ENCODE data around the gene TIE1.

The TIE1 gene

DNA sequence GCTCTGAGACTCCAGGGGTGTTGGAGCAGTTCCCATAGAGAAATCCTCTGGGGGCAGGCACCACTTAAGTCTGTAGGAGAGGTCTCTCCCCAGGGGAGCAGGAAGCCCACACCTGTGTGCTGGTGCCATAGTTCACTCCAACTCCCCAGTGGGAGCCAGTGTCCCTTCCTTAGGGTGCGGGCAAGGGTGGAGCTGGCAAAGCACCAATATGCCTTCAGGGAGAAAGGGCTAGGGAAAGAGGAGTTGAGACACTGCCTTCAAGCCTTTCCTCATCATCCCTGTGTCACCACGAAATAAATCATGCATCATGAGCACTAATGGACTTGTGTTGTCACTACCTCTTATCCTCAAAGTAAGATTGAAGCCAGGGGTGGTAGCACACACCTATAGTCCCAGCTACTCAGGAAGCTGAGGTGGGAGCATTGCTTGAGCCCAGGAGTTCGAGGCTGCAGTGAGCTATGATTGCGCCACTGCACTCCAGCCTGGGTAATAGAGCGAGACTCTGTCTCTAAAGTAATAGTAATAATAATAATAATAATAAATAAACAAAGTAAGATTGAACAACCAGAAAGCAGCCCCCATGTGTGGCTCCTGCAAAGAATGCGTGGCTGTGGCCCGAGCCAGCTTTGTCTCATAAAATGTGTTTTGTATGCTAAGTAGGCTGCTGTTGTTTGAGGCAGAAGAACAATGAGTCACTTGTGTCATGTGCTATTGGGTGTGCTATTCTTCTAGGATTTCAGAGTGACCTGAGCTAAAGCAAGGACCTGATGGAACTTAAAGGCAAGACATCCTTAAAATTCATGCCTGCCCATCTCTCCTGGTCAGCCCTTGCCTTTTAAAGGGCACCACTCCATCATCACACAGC lies 6.7 kb upstream of the TIE1 start:
- peak; percentile 54 for DNase-seq

DNA sequence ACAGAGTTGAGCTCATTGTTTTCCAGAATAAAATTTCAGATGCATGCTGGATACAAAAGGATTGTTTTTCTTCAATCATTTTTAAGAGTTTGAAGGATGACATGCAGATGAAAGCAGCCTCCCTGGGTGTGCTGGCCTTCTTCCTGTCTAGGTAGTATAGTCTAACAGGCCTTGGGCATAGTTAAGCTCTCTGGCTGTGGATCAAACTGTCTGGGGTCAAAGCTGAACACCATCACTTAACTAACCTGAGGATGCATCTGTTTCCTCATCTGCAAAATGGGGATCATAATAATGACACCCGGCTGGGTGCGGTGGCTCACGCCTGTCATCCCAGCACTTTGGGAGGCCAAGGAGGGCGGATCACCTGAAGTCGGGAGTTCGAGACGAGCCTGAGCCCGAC lies 6.0 kb upstream of the TIE1 start:
- no peak for DNase-seq

DNA sequence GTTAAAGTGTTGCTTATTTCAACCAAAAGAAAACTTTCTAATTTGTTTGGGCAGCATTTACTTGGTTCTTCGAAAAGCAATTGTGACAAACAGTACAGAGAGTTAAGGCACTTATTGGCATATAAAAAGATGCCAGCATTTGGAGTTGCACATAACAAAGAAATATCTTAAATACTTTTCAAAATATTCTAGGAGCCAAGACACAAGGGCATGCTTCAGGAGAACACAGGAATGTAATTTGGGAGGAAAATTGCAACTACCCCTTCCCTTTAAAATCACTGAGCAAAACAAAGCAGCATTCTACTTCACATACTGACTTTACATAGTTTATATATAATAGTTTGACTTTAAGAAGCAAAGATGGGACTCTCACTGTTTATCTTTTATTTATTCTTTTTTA lies 4.6 kb upstream of the TIE1 start:
- DNase-seq = no peak

DNA sequence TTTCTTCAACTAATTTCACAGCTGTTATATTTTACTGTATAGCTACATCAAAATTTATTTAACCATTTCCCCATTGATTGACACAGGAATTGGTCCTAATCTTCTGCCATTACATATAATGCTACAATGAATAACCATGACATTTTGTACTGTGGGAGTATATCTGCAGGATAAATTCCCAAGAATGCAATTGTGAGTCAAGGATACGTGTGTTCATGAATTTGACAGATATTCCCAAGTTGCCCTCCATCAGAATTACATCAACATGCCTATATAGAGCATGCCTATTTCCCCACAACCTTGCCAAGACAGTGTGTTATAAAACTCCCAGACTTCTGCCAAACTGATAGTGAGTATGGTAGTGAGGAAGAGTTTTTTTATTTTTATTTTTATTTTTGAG lies 2.7 kb upstream of the TIE1 start:
- no peak for DNase-seq

DNA sequence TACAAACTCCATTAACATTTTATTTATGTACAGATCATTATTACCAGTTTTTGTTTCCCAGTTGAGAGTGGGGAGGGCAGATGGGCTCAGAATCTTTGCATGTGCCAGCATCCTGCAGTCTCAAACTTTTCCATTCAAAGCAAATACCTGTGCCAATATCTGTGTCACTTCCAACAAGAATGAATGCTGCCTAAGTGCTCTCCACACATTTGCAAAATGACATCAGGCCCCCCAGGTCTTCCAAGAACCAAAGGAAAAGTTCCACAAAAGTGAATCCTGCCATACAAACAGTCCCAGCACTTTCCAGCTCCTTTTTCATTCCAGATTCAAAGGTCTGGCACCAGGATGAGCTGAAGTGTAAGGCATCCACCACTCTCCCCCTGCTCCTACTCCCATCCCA lies 1.7 kb upstream of the TIE1 start:
- DNase-seq = no peak

DNA sequence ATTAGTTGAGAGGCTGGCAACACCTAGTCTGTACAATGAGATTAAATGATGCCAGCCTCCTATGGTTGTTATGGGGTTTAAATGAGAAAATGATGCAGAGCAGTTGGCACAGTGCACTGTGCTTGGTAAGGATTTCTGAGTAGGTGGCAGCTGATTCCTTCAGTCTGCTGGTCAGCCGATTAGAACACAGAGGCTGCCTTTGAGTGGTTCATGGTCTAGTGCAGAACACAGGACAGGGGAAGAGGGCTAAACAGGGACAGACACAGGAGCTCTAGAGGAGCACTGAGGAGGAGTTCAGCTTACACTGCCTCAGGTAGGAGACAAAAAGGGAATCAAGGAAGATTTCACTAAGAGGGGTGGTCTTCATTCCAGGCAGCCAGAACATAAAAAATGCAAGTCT lies 1.4 kb downstream of the TIE1 start:
- DNase-seq = no peak

DNA sequence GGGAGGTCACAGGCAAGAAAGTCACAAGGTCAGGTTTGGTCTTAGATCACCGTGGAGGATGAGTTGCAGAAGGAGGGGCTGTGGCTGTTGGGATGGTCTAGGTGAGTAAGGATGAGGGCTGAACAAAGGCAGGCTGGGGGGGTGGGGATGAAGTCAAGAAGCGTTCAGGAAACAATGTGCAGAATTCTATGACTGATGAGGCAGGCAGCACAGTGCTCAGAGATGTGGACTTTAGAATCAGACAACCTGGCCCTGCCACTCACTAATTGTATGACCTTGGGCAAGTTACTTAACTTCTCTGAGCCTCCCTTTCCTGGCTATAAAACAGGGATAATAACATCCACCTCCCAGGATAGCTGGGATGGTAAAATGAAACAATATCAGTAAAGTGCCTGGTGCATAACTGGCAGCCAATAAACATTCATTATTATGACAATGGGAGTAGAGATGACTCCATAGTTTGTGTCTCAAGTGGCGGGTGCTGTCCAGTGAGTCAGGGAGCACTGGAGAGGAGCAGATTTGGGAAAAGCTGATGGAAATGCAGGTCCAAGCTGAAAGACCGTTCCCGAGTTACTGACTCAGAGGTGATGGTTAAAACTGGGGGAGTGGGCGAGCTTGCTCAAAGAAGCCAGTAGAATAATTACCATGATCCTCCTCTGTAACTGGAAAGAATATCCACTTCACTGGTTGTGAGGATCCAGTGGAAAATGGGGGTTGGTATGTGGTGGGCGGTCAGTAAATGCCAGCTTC lies 2.1 kb downstream of the TIE1 start:
- no peak for DNase-seq

DNA sequence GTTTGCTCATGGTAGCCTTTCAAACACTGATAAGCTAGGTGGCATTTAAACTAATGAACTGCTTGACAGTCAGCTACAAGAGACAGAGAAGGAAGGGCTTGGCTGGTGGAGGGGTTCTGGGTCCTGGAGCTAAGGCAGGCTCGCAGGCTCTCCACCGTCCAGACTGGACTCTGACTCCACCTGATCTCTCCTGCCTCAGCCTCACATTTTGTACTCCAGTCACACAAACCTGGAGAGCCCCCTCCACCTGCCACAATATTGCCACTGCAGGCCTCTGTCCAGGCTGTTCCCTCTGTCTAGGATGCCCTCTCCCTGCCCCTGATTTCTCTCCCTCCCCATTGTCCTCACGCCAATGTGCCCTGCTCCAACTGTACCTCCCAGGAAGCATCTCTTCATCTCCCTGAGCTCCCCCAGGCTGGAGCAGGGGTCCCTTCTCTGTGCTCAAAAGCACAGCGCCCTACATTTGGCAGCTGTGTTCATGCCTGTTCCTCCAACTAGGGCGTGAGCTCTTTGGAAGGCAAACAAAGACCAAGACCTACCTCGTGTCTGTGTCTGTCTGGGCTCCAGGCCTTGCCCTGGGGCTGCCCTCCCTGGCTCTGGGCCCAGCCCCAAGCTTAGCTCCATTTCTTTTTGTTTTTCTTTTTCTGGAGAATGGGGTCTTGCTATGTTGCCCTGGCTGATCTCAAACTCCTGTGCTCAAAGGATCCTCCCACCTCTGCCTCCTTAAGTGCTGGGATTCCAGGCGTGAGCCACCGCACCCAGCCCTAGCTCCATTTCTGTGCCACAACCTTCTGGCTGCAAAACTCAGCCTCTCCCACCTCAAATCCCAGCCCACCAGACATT lies 2.9 kb downstream of the TIE1 start:
- DNase-seq = no peak

DNA sequence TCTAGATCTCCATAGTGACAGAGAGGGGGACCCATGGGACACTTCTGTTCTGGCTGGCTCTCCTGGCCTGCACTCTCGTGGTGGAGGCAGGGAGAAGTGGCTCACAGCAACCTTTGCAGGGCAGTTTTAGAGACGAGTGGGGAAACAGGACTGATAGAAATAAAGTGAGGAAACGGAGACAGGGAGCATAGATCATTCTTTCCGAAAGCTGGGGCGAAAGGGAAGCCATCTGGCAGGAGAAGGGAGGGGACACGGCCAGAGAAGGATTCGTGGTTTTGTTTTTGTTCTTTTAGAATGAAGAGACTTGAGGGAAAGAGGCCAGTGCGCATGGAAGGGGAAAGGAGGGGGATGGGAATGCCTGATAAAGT lies 3.5 kb downstream of the TIE1 start:
- DNase-seq = no peak

DNA sequence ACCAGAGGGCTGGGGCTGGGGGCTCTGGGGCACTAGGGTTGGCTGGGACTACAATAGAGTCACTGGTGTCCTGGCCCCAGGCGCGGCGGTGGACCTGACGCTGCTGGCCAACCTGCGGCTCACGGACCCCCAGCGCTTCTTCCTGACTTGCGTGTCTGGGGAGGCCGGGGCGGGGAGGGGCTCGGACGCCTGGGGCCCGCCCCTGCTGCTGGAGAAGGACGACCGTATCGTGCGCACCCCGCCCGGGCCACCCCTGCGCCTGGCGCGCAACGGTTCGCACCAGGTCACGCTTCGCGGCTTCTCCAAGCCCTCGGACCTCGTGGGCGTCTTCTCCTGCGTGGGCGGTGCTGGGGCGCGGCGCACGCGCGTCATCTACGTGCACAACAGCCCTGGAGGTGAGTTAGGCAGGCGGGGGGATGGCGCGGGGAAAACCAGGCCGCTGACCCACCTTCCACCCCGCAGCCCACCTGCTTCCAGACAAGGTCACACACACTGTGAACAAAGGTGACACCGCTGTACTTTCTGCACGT lies 4.1 kb downstream of the TIE1 start:
- no peak for DNase-seq

DNA sequence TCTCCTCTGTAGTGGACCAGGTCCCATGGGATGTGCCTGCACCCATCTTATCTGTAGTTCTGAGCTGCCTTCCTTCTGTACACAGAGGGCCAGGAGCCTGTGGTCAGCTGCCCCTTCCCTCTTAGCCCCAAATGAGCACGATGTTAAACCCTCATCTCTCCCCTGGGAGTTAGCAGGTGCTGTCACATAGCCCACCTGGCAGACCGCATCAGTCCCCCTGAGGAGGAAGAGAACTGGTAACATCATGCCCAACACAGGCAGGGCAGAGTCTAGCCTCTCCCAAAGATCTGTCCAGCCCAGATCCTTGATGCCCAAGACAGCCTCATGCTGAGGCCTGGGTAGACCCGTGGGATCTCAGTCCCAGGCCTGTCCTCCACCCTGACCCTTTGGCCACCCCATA lies 4.7 kb downstream of the TIE1 start:
- no peak for DNase-seq

DNA sequence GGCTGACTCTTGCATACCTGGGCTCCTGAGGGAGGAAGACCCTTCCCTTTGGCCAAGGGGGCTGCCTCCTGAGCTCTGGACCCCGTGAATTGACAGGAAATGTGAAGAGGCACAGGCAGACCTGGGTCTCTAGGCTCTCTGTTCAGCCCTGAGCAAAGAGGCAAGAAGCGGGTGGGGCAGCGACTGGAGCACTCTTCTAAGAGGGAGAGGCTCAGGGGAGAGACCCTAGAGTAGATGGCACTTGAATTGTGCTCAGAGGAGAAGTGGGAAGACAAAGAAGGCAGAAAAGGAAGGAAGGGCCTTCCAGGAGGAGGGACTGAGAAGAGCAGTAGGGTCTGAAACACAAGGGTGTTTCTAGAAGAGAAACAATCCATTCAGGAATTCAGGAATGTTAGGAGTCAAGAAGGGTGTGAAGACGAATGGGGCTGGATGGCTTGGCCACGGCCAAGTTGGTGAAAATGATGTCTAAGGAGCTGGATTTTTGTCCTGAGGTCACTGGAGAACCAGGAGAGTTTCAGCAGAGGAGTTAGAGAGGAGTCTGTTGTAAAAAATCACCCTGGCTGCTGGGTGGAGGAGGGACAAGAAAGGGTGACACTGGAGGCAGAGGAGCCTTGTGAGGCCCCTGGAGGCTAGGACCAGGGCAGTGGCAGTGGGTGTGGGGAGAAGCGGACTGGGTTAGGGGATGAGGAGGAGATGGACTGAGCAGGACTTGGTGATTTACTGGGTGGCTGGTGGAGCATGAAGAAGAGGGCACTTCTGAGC lies 5.3 kb downstream of the TIE1 start:
- DNase-seq = no peak

DNA sequence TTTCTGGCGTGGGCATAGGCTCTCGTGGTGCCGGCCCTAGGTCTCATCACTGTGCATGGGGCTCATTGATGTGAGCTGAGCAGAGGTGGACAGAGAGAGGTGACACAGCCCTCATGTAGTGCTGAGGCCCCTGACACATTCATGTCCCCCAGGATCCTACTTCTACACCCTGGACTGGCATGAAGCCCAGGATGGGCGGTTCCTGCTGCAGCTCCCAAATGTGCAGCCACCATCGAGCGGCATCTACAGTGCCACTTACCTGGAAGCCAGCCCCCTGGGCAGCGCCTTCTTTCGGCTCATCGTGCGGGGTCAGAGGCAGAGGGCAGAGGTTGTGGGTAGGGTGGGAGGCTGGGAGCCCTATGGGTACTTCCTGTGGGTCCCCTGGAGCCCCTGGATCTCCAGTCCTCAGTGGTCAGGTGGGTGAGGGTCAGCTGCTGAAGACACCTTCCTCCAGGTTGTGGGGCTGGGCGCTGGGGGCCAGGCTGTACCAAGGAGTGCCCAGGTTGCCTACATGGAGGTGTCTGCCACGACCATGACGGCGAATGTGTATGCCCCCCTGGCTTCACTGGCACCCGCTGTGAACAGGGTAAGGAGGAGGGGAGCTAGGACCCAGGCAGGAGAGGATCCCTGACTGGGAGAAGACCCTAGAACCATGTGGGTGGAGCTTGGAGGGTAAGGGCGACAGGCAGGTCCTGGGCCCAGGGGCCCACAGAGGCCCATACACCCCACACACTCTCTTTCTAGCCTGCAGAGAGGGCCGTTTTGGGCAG lies 6.1 kb downstream of the TIE1 start:
- DNase-seq = no peak

DNA sequence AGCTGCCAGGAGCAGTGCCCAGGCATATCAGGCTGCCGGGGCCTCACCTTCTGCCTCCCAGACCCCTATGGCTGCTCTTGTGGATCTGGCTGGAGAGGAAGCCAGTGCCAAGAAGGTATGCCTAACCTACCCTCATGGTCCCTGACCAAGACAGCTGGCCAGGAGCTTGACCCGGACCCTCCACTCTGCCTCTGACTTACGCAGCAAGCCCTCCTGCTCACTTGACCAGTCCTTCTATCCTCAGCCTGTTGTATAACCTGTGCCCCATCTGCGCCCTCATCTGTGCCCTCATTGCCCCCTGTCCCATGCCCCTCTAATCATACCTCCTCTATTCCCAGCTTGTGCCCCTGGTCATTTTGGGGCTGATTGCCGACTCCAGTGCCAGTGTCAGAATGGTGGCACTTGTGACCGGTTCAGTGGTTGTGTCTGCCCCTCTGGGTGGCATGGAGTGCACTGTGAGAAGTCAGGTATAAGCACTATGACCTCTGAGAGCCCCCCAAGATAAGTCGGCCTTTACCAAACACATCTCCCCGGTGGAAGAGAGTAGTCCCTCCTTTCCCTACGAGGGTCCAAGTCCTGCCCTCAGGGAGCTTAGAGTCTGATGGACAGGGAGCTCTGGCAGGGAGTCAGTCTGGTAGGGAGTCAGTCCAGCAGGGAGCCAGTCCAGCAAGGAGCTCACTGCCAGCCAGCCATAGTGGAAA lies 6.8 kb downstream of the TIE1 start:
- no peak for DNase-seq

DNA sequence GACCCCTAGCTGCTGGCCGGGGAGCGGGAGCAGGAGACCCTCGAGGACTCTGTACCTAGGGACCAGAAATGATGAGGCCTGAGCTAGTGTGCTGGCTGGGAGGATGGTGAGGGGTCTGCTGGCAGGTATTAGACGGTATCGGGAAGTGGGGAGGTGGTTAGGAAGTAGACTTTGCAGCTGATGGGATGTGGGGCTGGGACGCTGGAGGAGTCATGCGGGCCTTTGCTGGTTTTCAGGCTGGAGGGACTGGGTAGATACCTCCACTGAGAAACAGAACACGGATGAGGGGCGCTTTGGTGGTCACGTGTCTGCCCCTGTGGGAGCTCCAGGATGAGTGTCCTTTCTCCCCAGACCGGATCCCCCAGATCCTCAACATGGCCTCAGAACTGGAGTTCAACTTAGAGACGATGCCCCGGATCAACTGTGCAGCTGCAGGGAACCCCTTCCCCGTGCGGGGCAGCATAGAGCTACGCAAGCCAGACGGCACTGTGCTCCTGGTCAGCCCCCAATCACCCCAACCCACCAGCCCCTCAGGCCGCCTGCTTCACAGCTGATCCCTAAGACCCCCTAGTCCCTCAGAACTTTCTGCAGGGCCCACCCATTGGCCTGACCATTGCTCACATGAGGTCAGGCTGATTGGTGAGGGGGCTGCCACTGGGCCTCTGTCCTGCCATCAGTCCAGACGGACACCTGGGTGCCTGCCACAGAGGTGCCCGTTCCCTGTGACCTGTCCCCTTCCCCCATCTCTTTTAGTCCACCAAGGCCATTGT lies 8.0 kb downstream of the TIE1 start:
- no peak for DNase-seq

DNA sequence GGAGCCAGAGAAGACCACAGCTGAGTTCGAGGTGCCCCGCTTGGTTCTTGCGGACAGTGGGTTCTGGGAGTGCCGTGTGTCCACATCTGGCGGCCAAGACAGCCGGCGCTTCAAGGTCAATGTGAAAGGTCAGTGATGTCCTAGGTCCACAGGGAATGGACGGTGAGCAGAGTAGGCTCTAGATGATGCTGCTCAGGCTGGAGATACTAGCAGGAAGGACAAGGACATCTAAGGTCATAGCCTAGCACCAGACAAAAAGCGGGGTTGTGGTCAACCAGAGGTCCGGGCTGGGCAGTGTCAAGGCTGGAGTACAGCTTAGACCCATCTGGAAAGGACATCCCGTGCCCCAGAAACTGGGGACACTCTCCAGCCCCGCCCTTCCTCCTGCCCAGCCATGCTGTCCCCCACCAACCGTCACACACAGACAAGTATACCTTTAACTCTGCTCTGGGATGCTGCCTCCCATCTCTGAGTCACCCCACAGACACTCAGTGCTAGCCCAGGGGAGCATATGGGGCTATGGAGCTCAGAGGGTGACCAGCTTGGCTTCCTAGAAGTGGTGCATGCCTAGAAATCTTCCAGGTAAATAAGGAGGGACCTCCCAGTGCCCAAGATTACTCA lies 8.7 kb downstream of the TIE1 start:
- DNase-seq = no peak

DNA sequence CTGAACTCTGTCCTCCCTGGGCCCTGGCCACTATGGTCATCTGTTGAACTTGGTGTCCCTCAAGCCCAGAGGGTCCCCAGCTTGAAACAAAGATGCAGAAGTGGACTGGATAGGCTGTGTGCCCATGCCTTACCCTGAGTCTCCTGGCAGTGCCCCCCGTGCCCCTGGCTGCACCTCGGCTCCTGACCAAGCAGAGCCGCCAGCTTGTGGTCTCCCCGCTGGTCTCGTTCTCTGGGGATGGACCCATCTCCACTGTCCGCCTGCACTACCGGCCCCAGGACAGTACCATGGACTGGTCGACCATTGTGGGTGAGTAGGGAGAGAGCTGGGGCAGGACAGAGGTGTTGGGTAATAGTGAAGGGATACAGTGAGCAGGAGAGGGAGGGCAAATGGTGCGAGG lies 10.7 kb downstream of the TIE1 start:
- no peak for DNase-seq

DNA sequence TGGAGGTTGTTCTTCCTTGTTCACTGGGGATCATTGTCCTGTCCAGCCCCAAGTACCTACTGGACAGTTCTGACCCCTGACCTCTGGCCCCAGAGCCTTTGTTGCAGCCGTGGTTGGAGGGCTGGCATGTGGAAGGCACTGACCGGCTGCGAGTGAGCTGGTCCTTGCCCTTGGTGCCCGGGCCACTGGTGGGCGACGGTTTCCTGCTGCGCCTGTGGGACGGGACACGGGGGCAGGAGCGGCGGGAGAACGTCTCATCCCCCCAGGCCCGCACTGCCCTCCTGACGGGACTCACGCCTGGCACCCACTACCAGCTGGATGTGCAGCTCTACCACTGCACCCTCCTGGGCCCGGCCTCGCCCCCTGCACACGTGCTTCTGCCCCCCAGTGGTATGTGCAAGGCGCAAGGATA lies 11.4 kb downstream of the TIE1 start:
- no peak for DNase-seq

DNA sequence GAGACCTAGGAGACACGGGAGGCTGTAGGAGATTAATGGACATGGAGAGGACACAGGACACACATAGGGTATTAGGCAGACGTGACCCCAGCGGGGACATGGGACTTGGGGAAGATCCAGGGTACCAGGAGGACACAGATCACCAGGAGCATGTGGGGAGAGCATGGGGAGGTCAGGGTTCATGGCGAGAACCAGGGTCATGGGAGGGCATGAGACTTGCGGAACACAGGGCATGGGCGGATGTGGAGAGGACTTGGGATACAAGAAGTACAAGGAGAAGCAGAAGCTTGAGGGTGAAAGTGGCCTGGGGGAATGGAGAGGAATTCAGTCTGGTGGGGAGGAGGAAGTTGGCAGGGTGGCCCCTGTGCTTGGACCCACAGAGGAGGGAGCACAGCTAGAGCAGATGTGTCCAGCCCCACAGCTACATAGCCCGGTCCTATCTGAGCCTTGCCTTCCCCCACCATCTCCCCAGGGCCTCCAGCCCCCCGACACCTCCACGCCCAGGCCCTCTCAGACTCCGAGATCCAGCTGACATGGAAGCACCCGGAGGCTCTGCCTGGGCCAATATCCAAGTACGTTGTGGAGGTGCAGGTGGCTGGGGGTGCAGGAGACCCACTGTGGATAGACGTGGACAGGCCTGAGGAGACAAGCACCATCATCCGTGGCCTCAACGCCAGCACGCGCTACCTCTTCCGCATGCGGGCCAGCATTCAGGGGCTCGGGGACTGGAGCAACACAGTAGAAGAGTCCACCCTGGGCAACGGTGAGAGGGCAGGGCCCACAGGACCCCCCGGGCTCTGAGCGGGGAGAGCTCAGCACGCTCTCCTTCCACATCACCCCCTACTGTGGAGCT lies 12.1 kb downstream of the TIE1 start:
- DNase-seq = peak; percentile 42

Data from inflammatory macrophage treated with lipopolysaccharide for 4 hours (primary cell).